GM12878 (cell line): ENCODE measurements around the gene SETBP1. TPM values are rescaled to one million over a fixed set of nuclear protein-coding genes. Genes with fewer than 3 reads are reported as not detected.
A peak's percentile ranks its signal among the peaks of the same experiment; 100 is the strongest.

Experiments
- ATAC-seq: fragments of 200-7000 bp; cut with Tn5 transposase; 3 replicates; pipeline ENCODE4 v1.9.1; 2020; ENCODE audit warnings: mild to moderate bottlenecking, moderate library complexity
- BruUV-seq: library from RNA; stranded (reverse); fragments of 400-500 nt; replicated peaks from 2 replicates; lab custom pipeline; 2021; lab: Mats Ljungman, UMichigan
- CTCF ChIA-PET: fragments of 300-600 bp; sonication (Branson Sonifier 250); formaldehyde crosslinking; extraction: SDS; loops from one replicate; lab custom pipeline; 2021; ENCODE audit warnings: inconsistent platforms; lab: Yijun Ruan, JAX
- POLR2A ChIA-PET: fragments of 350-600 bp; formaldehyde crosslinking; extraction: SDS; loops from one replicate; lab custom pipeline; 2021; ENCODE audit warnings: inconsistent platforms; lab: Charles Lee
- RAD21 ChIA-PET: fragments of 300-600 bp; sonication (Branson Sonifier 250); formaldehyde crosslinking; loops from one replicate; lab custom pipeline; 2023; ENCODE audit warnings: antibody characterized with exemption; ENCODE audit not compliant: unreplicated experiment; lab: Charles Lee
- SMC1A ChIA-PET: fragments of 300-600 bp; sonication (Branson Sonifier 250); formaldehyde crosslinking; loops from one replicate; lab custom pipeline; 2023; ENCODE audit not compliant: unreplicated experiment, uncharacterized antibody; lab: Charles Lee
- DNase-seq: peaks from one replicate; pipeline ENCODE4 v3.0.0-alpha.2; 2011; ENCODE audit warnings: low read depth, low spot score
- FAIRE-seq: peaks from 3 replicates; lab custom pipeline; 2011; peaks lifted over from hg19 to GRCh38; lab: Jason Lieb, UNC
- H2AFZ ChIP-seq: 2 replicates; pipeline ENCODE4 v1.6.0; 2011; ENCODE audit warnings: low read depth, low read length, control low read depth; ENCODE audit not compliant: control insufficient read depth
- H3K27ac ChIP-seq: 2 replicates; pipeline ENCODE4 v1.5.1; 2011; ENCODE audit warnings: control low read depth; ENCODE audit not compliant: control insufficient read depth, insufficient read depth
- H3K27me3 ChIP-seq, 2 experiments: replicated peaks in 1 of 2; 2 replicates each; pipeline versions ENCODE4 v1.6.0 to v1.6.1; 2011; ENCODE audit warnings: low read length in 1 of 2; ENCODE audit not compliant: control insufficient read depth in 2 of 2, insufficient read depth in 2 of 2
- H3K36me3 ChIP-seq, 2 experiments: 2 replicates each; pipeline ENCODE4 v1.5.1; 2011; ENCODE audit warnings: low read length in 1 of 2; ENCODE audit not compliant: control insufficient read depth in 2 of 2, insufficient read depth in 2 of 2
- H3K4me1 ChIP-seq: 2 replicates; pipeline ENCODE4 v1.6.1; 2011; ENCODE audit warnings: mild to moderate bottlenecking, low read length, moderate library complexity, mixed read lengths; ENCODE audit not compliant: control insufficient read depth, insufficient read depth
- H3K4me2 ChIP-seq: 2 replicates; pipeline ENCODE4 v1.6.0; 2011; ENCODE audit warnings: control low read depth; ENCODE audit not compliant: control insufficient read depth, insufficient read depth
- H3K4me3 ChIP-seq: fragments of 200-600 bp; sonication (generic); 2 replicates; pipeline ENCODE4 v1.5.1; 2016
- H3K79me2 ChIP-seq: 2 replicates; pipeline ENCODE4 v1.6.0; 2011; ENCODE audit warnings: low read length; ENCODE audit not compliant: control insufficient read depth, insufficient read depth
- H3K9ac ChIP-seq: 2 replicates; pipeline ENCODE4 v1.8.0; 2011; ENCODE audit warnings: low read length, control low read depth, mixed read lengths; ENCODE audit not compliant: control insufficient read depth, insufficient read depth
- H3K9me3 ChIP-seq: replicated peaks from 3 replicates; pipeline ENCODE4 v1.5.1; 2011; ENCODE audit warnings: mild to moderate bottlenecking, low read length; ENCODE audit not compliant: control insufficient read depth, insufficient read depth
- H4K20me1 ChIP-seq: 2 replicates; pipeline ENCODE4 v1.6.0; 2011; ENCODE audit not compliant: control insufficient read depth, insufficient read depth
- BHLHE40 ChIP-seq, 2 experiments: fragments of 450-650 bp in 1 of 2; IDR thresholded peaks; 2 replicates each; pipeline ENCODE4 v1.6.1; 2011 to 2017; ENCODE audit warnings: low read depth in 2 of 2, borderline replicate concordance in 1 of 2, improper control_type of control experiment in 1 of 2, low read length in 1 of 2, mild to moderate bottlenecking in 1 of 2
- EGR1 ChIP-seq, 2 experiments: IDR thresholded peaks; 1 replicate in 1 of 2; 2 replicates in 1 of 2; pipeline ENCODE4 v1.6.1; 2011 to 2012; ENCODE audit warnings: low read depth in 2 of 2, low read length in 2 of 2, borderline replicate concordance in 1 of 2, mild to moderate bottlenecking in 1 of 2, moderate library complexity in 1 of 2
- ELK1 ChIP-seq: IDR thresholded peaks from 2 replicates; pipeline ENCODE4 v1.6.1; 2012; ENCODE audit warnings: low read depth, low read length, improper control_type of control experiment
- JUNB ChIP-seq: IDR thresholded peaks from 2 replicates; pipeline ENCODE4 v1.6.1; 2016; ENCODE audit warnings: antibody characterized with exemption, mild to moderate bottlenecking
- NR2F1 ChIP-seq: fragments of 450-650 bp; conservative IDR thresholded peaks from 2 replicates; pipeline ENCODE4 v1.6.1; 2017; ENCODE audit warnings: mild to moderate bottlenecking
- SPI1 ChIP-seq: IDR thresholded peaks from 2 replicates; pipeline ENCODE4 v1.6.1; 2011; ENCODE audit warnings: low read depth, mild to moderate bottlenecking, low read length, moderate library complexity, borderline replicate concordance; ENCODE audit not compliant: insufficient read depth
- YY1 ChIP-seq: IDR thresholded peaks from 2 replicates; pipeline ENCODE4 v1.6.1; 2011; ENCODE audit warnings: low read depth, mild to moderate bottlenecking, low read length
- ZBED1 ChIP-seq: IDR thresholded peaks from 2 replicates; pipeline ENCODE4 v1.6.1; 2016; ENCODE audit warnings: borderline replicate concordance
- ZNF592 ChIP-seq: fragments of 450-650 bp; IDR thresholded peaks from 2 replicates; pipeline ENCODE4 v1.6.1; 2017; ENCODE audit warnings: mild to moderate bottlenecking, moderate library complexity
- WGBS: methylation state at CpG from one replicate; pipeline ENCODE4 v1.1.6; 2016; ENCODE audit warnings: low lambda C conversion rate; ENCODE audit not compliant: insufficient replicate concordance, insufficient coverage; ENCODE audit errors: missing lambda C conversion rate; 5-methylcytosine and 5-hydroxymethylcytosine counted together
- in situ Hi-C: fragments of 300-500 bp; cut with MboI; formaldehyde crosslinking; loops from 9 replicates; pipeline ENCODE4 v1.14.3; 2018; ENCODE audit warnings: mixed read lengths
- intact Hi-C: fragments of 100-400 bp; cut with micrococcal nuclease; formaldehyde crosslinking; loops from one replicate; pipeline ENCODE4 v1.14.2; 2022; ENCODE audit not compliant: unreplicated experiment
- polyA plus RNA-seq, 11 experiments: library from polyadenylated mRNA; depleted of rRNA in 4 of 11; unstranded in 6 of 11; stranded (reverse) in 5 of 11; fragments of >200 nt; fragmentation: Nextera tagmentation in 4 of 11; fragmentation: Illumina TruSeq in 1 of 11; extraction: Ambion mirVana in 4 of 11; extraction: Trizol in 1 of 11; gene quantifications; 1 replicate in 1 of 11; 2 replicates in 10 of 11; pipeline versions ENCODE4 v1.2.1 to v1.2.3, GENCODE V29; 2011 to 2016; ENCODE audit warnings: inconsistent platforms in 2 of 11, missing spikeins in 2 of 11, low read depth in 1 of 11
- total RNA-seq, 4 experiments: library from RNA; depleted of rRNA in 3 of 4; stranded (reverse); fragments of >200 nt in 3 of 4; fragmentation: Illumina TruSeq in 1 of 4; extraction: Trizol in 1 of 4; gene quantifications; 2 replicates each; pipeline versions ENCODE4 v1.2.1 to v1.2.3, GENCODE V29; 2013 to 2021
- TF ChIP-seq, protein P1 (sequence below): IDR thresholded peaks from 2 replicates; pipeline ENCODE4 v1.6.1; 2012; ENCODE audit warnings: low read length, inconsistent platforms
- TF ChIP-seq, protein P2 (sequence below): fragments of 450-650 bp; IDR thresholded peaks from 2 replicates; pipeline ENCODE4 v1.6.1; 2017; ENCODE audit warnings: antibody characterized with exemption, mild to moderate bottlenecking, moderate library complexity

Gene SETBP1
- total and polyA plus RNA-seq, 10 of the 15 experiments (the other 5 are each of a cell fraction or from before 2014, with no cell fraction given): 0.99 to 29.7 (median 8.3) TPM

DNA sequence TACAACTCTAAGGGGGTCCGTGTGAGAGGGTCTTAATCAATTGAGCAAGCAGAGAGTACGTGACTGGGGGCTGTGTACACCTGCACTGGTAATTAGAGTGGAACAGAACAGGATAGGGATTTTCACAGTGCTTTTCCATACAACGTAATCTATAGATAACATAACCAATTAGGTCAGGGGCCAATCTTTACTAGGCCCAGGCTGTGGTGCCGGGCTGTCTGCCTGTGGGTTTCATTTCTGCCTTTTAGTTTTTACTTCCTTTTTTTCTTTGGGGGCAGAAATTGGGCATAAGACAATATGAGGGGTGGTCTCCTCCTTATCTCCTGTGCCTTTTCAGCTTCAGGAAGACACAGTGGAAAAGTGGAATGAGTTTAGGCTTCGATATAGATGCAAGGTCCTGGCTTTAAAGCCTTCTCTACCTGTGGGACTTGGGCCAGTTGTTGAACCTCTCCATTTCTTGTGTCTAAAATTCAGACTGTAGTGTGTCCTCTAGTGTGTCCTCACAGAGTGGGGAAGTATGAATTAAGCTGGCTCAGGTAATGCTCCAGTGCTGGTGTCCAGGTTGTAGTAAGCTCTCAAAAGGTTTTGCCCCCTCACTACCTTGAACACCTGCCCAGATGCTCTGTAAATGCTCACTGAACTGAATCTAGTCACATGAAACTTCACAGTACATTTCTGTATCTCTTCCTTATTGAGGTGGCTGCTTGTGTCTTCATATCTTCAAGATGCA is 422.8 kb downstream of the SETBP1 start:
- RAD21 ChIA-PET: interaction anchor here (0.8 to 6.3 kb wide), 11 partner anchors 13 to 424 kb away, joined by 3 to 37 read pairs (median 6); partner anchors contain the start of gene SETBP1
- in situ Hi-C loops (no loop called here), intact Hi-C loops (loop anchor here (1.0 to 2.0 kb wide), 3 partner anchors 63 to 425 kb away; no protein-coding TSS in a partner anchor)
- Histone ChIP-seq H4K20me1 (no peaks in the 10 kb centered on the region), H3K9ac (peak overlapping the region; percentile 38; the same call in 1 of the 2 replicates), H3K4me2 (peak overlapping the region; percentile 92), H3K27me3 (no peaks in the 10 kb centered on the region), H3K4me1 (peaks cover 52% of the 10 kb centered on the region), H2AFZ (peak overlapping the region; percentile 68), H3K36me3 (no peaks in the 10 kb centered on the region), H3K27ac (peak overlapping the region; percentile 92), H3K9me3 (peaks cover 1% of the 10 kb centered on the region; the same call in 2 of the 3 replicates), H3K4me3 (peak overlapping the region; percentile 42; the same call in 1 of the 2 replicates), H3K79me2 (no peaks in the 10 kb centered on the region)
- ATAC-seq: peak; percentile 78
- WGBS: 3% methylated on average over 5 of the region's 5 CpGs
- FAIRE-seq: peak; percentile 73
- DNase-seq: peak; percentile 72
- CTCF ChIA-PET: interaction anchor here (0.6 to 2.4 kb wide), 10 partner anchors 78 to 773 kb away, joined by 3 to 8 read pairs (median 3); no protein-coding TSS in a partner anchor
- POLR2A ChIA-PET: interaction anchor here (0.8 to 1.5 kb wide), 3 partner anchors 10 to 145 kb away, joined by 3 to 8 read pairs (median 3); no protein-coding TSS in a partner anchor
- no TSS peak for BruUV-seq
- SMC1A ChIA-PET: interaction anchor here (0.7 to 6.9 kb wide), 30 partner anchors 9 to 381 kb away, joined by 3 to 46 read pairs (median 4); no protein-coding TSS in a partner anchor
- no peak for TF ChIP-seq ELK1
- no peak for TF ChIP-seq ZNF592
- TF ChIP-seq YY1: 0 out of 2 replicates have a peak, but pooled peaks have one; percentile 10
- TF ChIP-seq NR2F1: peak; percentile 96
- peak; percentile 89 for TF ChIP-seq SPI1
- TF ChIP-seq BHLHE40 (IDR thresholded peaks at IDR 0.05; ENCODE audit: borderline replicate concordance in 1 of 2, low read depth in 2 of 2, low read length in 1 of 2): peak; percentile 53 to 59; a peak in 3 of 4 replicates
- TF ChIP-seq ZBED1: no peak
- TF ChIP-seq EGR1 (IDR thresholded peaks at IDR 0.05; ENCODE audit: borderline replicate concordance in 1 of 2, low read depth in 2 of 2, low read length in 2 of 2): no peak
- 0 out of 2 replicates have a peak, but pooled peaks have one; percentile 21 for TF ChIP-seq JUNB
- TF ChIP-seq, protein P1, sequence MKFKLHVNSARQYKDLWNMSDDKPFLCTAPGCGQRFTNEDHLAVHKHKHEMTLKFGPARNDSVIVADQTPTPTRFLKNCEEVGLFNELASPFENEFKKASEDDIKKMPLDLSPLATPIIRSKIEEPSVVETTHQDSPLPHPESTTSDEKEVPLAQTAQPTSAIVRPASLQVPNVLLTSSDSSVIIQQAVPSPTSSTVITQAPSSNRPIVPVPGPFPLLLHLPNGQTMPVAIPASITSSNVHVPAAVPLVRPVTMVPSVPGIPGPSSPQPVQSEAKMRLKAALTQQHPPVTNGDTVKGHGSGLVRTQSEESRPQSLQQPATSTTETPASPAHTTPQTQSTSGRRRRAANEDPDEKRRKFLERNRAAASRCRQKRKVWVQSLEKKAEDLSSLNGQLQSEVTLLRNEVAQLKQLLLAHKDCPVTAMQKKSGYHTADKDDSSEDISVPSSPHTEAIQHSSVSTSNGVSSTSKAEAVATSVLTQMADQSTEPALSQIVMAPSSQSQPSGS: no peak
- TF ChIP-seq, protein P2, sequence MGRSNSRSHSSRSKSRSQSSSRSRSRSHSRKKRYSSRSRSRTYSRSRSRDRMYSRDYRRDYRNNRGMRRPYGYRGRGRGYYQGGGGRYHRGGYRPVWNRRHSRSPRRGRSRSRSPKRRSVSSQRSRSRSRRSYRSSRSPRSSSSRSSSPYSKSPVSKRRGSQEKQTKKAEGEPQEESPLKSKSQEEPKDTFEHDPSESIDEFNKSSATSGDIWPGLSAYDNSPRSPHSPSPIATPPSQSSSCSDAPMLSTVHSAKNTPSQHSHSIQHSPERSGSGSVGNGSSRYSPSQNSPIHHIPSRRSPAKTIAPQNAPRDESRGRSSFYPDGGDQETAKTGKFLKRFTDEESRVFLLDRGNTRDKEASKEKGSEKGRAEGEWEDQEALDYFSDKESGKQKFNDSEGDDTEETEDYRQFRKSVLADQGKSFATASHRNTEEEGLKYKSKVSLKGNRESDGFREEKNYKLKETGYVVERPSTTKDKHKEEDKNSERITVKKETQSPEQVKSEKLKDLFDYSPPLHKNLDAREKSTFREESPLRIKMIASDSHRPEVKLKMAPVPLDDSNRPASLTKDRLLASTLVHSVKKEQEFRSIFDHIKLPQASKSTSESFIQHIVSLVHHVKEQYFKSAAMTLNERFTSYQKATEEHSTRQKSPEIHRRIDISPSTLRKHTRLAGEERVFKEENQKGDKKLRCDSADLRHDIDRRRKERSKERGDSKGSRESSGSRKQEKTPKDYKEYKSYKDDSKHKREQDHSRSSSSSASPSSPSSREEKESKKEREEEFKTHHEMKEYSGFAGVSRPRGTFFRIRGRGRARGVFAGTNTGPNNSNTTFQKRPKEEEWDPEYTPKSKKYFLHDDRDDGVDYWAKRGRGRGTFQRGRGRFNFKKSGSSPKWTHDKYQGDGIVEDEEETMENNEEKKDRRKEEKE: no peak
